ENCODE measurements around the gene CHIC2.

Gene CHIC2

DNA sequence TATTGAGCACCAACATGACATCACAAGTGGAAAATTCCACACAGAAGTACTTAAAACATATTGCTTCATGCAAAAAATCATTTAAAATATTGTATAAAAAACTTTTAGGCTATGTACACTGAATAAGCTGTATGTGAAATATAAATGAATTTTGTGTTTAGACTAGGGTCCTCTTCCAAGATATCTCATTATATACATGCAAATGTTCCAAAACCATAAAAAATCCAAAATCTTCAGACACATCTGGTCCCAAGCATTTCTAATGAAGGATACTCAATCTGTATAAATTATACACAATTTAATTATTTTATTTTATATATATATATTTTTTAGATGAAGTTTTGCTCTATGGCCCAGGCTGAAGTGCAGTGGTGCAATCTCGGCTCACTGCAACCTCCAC is 25.5 kb upstream of the CHIC2 start:
- Histone ChIP-seq H3K36me3 (ENCODE audit: insufficient read depth, low read length) (no peaks in the 10 kb centered on the region), H3K9me3 (ENCODE audit: insufficient read depth, low read length, severe bottlenecking) (no peaks in the 10 kb centered on the region), H3K4me3 (ENCODE audit: low read depth in 1 of 2, low read length in 2 of 2) (no peak overlapping the region), H3K27ac (ENCODE audit: low read length) (no peak overlapping the region), H3K79me2 (ENCODE audit: insufficient read depth, low read length) (no peaks in the 10 kb centered on the region), H3K4me1 (ENCODE audit: insufficient read depth, low read length) (peaks cover 14% of the 10 kb centered on the region), H3K4me2 (ENCODE audit: insufficient read depth, low read length) (no peak overlapping the region), H3K9ac (ENCODE audit: low read depth, low read length) (no peak overlapping the region), H3K27me3 (ENCODE audit: insufficient read depth, low read length, poor library complexity) (peaks cover 4% of the 10 kb centered on the region), H4K20me1 (ENCODE audit: insufficient read depth, low read length) (no peaks in the 10 kb centered on the region), H2AFZ (ENCODE audit: low read depth, low read length) (no peak overlapping the region)
- DNase-seq, result no peak
- TF ChIP-seq, protein P1, sequence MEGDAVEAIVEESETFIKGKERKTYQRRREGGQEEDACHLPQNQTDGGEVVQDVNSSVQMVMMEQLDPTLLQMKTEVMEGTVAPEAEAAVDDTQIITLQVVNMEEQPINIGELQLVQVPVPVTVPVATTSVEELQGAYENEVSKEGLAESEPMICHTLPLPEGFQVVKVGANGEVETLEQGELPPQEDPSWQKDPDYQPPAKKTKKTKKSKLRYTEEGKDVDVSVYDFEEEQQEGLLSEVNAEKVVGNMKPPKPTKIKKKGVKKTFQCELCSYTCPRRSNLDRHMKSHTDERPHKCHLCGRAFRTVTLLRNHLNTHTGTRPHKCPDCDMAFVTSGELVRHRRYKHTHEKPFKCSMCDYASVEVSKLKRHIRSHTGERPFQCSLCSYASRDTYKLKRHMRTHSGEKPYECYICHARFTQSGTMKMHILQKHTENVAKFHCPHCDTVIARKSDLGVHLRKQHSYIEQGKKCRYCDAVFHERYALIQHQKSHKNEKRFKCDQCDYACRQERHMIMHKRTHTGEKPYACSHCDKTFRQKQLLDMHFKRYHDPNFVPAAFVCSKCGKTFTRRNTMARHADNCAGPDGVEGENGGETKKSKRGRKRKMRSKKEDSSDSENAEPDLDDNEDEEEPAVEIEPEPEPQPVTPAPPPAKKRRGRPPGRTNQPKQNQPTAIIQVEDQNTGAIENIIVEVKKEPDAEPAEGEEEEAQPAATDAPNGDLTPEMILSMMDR (IDR thresholded peaks at IDR 0.05; ENCODE audit: borderline replicate concordance, extremely low read depth, low read length, poor library complexity, severe bottlenecking), result no peak
- TF ChIP-seq EZH2 (IDR thresholded peaks at IDR 0.05; ENCODE audit: borderline replicate concordance, low read depth, low read length, severe bottlenecking), result no peak
- ATAC-seq (ENCODE audit: insufficient read depth, low read depth), result no peak

DNA sequence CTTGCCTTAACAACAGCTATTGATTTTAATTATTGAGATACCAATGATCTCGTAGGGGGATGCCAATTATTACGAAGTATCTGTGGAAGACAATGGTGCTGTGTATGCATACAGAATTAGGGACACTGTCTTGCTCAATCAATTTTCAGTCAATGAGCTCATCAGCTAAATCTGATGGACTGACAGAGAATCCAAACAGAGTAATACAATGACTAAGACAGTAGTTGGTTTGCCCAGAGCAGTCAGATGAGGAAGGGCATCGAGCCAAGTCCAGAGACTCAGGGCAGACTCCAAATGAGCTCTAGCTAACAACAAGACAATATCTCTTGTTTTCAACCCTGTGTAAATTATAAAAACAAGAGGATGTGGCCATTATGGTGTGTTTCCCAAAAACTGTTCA is 20.9 kb upstream of the CHIC2 start:
- Histone ChIP-seq H3K27ac (ENCODE audit: low read length) (no peak overlapping the region), H3K79me2 (ENCODE audit: insufficient read depth, low read length) (no peaks in the 10 kb centered on the region)
- TF ChIP-seq EZH2 (IDR thresholded peaks at IDR 0.05; ENCODE audit: borderline replicate concordance, low read depth, low read length, severe bottlenecking), result no peak
- TF ChIP-seq, protein P1 (IDR thresholded peaks at IDR 0.05; ENCODE audit: borderline replicate concordance, extremely low read depth, low read length, poor library complexity, severe bottlenecking), result no peak

DNA sequence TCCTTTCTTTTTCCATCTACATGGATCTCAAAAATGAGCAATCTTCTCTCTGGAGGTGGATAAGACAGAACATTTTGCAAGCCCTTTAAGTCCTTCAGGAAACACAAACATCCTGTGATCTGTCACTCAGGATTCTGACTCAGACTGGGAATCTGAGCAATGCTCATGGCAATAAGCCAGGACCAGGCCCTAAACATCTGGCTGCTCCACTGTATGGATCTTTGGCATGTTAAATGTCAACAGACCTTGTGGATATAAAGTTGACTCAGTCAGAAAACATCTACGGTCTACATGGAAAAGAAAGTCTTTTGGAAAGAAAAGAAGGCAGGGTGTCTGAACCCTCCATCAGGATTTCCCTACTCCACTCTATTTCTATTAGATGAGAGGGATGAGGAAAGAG is 17.8 kb upstream of the CHIC2 start:
- H3K27me3 ChIP-seq (ENCODE audit: insufficient read depth, low read length, poor library complexity), result no peaks in the 10 kb centered on the region
- H3K79me2 ChIP-seq (ENCODE audit: insufficient read depth, low read length), result no peaks in the 10 kb centered on the region
- no peak for ATAC-seq (ENCODE audit: insufficient read depth, low read depth)
- no peaks in the 10 kb centered on the region for H4K20me1 ChIP-seq (ENCODE audit: insufficient read depth, low read length)
- no peaks in the 10 kb centered on the region for H3K4me1 ChIP-seq (ENCODE audit: insufficient read depth, low read length)
- no peak overlapping the region for H3K4me2 ChIP-seq (ENCODE audit: insufficient read depth, low read length)
- no peak overlapping the region for H3K4me3 ChIP-seq (ENCODE audit: low read depth in 1 of 2, low read length in 2 of 2)
- no peak overlapping the region for H2AFZ ChIP-seq (ENCODE audit: low read depth, low read length)
- no peak overlapping the region for H3K9ac ChIP-seq (ENCODE audit: low read depth, low read length)
- DNase-seq, result no peak
- H3K27ac ChIP-seq (ENCODE audit: low read length), result no peak overlapping the region
- no peaks in the 10 kb centered on the region for H3K36me3 ChIP-seq (ENCODE audit: insufficient read depth, low read length)
- no peaks in the 10 kb centered on the region for H3K9me3 ChIP-seq (ENCODE audit: insufficient read depth, low read length, severe bottlenecking)
- TF ChIP-seq, protein P1 (IDR thresholded peaks at IDR 0.05; ENCODE audit: borderline replicate concordance, extremely low read depth, low read length, poor library complexity, severe bottlenecking), result no peak
- TF ChIP-seq EZH2 (IDR thresholded peaks at IDR 0.05; ENCODE audit: borderline replicate concordance, low read depth, low read length, severe bottlenecking), result no peak

More for the DNA sequence above, 20.9 kb upstream of the CHIC2 start:
- no peaks in the 10 kb centered on the region for H3K4me1 ChIP-seq (ENCODE audit: insufficient read depth, low read length)
- H3K9me3 ChIP-seq (ENCODE audit: insufficient read depth, low read length, severe bottlenecking), result no peaks in the 10 kb centered on the region
- no peak for DNase-seq
- ATAC-seq (ENCODE audit: insufficient read depth, low read depth), result no peak
- no peak overlapping the region for H3K9ac ChIP-seq (ENCODE audit: low read depth, low read length)
- no peak overlapping the region for H2AFZ ChIP-seq (ENCODE audit: low read depth, low read length)
- H3K36me3 ChIP-seq (ENCODE audit: insufficient read depth, low read length), result no peaks in the 10 kb centered on the region
- no peak overlapping the region for H3K4me2 ChIP-seq (ENCODE audit: insufficient read depth, low read length)
- no peak overlapping the region for H3K4me3 ChIP-seq (ENCODE audit: low read depth in 1 of 2, low read length in 2 of 2)
- no peaks in the 10 kb centered on the region for H4K20me1 ChIP-seq (ENCODE audit: insufficient read depth, low read length)
- H3K27me3 ChIP-seq (ENCODE audit: insufficient read depth, low read length, poor library complexity), result peaks cover 4% of the 10 kb centered on the region

DNA sequence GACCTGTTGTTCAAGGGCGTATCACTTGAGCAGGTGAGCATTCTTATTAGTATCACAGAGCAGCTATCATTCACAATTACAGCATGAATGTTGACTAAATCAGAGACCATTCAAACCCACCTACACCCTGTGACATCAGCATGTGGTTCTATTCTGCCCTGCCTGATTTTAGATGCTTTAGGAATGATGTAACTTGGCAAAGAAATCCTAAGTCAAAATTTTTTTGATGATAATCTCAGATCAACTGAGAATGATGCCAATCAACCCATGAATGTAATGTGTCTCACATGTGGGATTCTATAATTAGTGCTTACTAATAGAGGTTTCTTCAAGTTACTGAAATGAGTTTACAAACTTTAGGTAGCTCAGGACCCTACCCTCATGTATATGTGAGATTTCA is 13.4 kb upstream of the CHIC2 start:
- no peak overlapping the region for H3K4me2 ChIP-seq (ENCODE audit: insufficient read depth, low read length)
- no peaks in the 10 kb centered on the region for H3K9me3 ChIP-seq (ENCODE audit: insufficient read depth, low read length, severe bottlenecking)
- H3K79me2 ChIP-seq (ENCODE audit: insufficient read depth, low read length), result no peaks in the 10 kb centered on the region
- no peaks in the 10 kb centered on the region for H4K20me1 ChIP-seq (ENCODE audit: insufficient read depth, low read length)
- no peak for ATAC-seq (ENCODE audit: insufficient read depth, low read depth)
- H3K27ac ChIP-seq (ENCODE audit: low read length), result no peak overlapping the region
- no peaks in the 10 kb centered on the region for H3K4me1 ChIP-seq (ENCODE audit: insufficient read depth, low read length)
- DNase-seq, result no peak
- no peaks in the 10 kb centered on the region for H3K27me3 ChIP-seq (ENCODE audit: insufficient read depth, low read length, poor library complexity)
- H3K9ac ChIP-seq (ENCODE audit: low read depth, low read length), result no peak overlapping the region
- H3K4me3 ChIP-seq (ENCODE audit: low read depth in 1 of 2, low read length in 2 of 2), result no peak overlapping the region
- H3K36me3 ChIP-seq (ENCODE audit: insufficient read depth, low read length), result no peaks in the 10 kb centered on the region
- H2AFZ ChIP-seq (ENCODE audit: low read depth, low read length), result no peak overlapping the region
- no peak for TF ChIP-seq EZH2 (IDR thresholded peaks at IDR 0.05; ENCODE audit: borderline replicate concordance, low read depth, low read length, severe bottlenecking)
- TF ChIP-seq, protein P1 (IDR thresholded peaks at IDR 0.05; ENCODE audit: borderline replicate concordance, extremely low read depth, low read length, poor library complexity, severe bottlenecking), result no peak
